Epithelial cell of proximal tubule (primary cell): Measurements from ENCODE around the gene SEL1L. TPM values are rescaled to one million over a fixed set of nuclear protein-coding genes. Genes with fewer than 3 reads are reported as not detected.

Experiments used
- DNase-seq: peaks from one replicate; pipeline ENCODE4 v3.0.0-alpha.2; 2011; ENCODE audit warnings: low read depth
- H3K4me3 ChIP-seq: 2 replicates; pipeline ENCODE4 v1.5.1; 2011; ENCODE audit warnings: low read depth, mild to moderate bottlenecking, low read length
- total RNA-seq: library from RNA; depleted of rRNA; stranded (reverse); fragments of >200 nt; gene quantifications from 2 replicates; pipeline ENCODE4 v1.2.3, GENCODE V29; 2015
- TF ChIP-seq, protein P1 (sequence below): conservative IDR thresholded peaks from 2 replicates; pipeline ENCODE4 v1.5.1; 2012; ENCODE audit warnings: low read depth, mild to moderate bottlenecking, low read length

SEL1L gene
- total RNA-seq, 1 donor from 2014 or later: 25.2 TPM

DNA sequence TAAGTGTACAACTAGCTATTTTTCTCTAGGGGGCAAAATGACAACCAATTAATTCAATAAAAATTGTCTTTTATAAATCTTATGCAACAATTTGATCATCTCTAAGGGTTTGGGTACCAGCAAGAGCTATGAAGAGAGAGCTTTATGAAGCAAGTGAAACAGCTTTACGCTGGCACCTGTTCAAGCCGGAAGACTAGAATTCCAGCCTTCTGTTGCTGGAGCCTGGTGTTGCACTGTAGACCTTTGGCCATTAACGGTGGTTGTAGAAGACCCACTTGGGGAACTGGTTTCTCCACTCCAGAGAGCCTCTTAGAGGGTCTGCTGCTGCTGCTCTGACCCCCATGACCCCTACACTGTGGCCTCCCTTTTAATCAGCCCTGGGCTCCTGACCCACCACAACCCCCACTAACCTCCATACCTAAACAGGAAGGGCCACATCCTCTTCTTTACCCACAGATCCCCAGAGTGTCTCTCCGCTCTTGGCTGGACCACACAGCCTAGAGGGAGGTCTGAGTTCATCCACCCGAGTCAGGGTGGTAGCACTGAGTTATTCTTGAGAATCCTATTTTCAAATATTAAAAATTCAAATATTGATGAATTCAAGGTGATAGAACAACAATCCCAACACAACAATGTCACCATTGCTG, 79.0 kb downstream of the SEL1L start:
- TF ChIP-seq, protein P1, sequence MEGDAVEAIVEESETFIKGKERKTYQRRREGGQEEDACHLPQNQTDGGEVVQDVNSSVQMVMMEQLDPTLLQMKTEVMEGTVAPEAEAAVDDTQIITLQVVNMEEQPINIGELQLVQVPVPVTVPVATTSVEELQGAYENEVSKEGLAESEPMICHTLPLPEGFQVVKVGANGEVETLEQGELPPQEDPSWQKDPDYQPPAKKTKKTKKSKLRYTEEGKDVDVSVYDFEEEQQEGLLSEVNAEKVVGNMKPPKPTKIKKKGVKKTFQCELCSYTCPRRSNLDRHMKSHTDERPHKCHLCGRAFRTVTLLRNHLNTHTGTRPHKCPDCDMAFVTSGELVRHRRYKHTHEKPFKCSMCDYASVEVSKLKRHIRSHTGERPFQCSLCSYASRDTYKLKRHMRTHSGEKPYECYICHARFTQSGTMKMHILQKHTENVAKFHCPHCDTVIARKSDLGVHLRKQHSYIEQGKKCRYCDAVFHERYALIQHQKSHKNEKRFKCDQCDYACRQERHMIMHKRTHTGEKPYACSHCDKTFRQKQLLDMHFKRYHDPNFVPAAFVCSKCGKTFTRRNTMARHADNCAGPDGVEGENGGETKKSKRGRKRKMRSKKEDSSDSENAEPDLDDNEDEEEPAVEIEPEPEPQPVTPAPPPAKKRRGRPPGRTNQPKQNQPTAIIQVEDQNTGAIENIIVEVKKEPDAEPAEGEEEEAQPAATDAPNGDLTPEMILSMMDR: no peak
- no peak overlapping the region for H3K4me3 ChIP-seq
- DNase-seq: no peak

DNA sequence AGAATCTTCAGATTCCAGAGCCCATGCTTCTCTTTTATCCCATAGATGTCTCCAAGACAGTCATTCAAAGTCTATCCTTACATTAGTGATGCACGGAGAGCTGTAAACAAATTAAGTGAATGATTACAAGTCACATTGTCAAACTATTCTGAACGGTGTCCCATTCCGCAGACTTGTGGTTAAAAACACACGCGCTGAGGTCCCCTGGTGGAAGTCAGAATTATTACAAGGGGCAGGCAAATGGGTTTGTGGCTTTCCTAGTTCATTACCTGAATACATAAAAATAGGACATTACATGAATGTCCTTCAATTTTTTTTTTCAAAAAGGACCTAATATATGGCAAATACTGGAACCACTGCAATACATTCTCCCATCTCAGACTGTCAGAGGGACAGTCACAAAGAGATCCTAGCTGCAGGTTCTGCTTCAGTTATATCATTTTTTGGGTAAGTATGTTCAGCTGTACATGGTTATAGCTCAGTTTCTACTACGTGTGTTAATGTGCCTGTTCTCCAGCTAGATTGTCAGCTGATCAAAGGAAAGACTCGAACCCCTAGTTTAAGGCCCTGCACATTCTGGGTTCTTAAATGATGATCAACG, 80.4 kb downstream of the SEL1L start:
- no peak overlapping the region for H3K4me3 ChIP-seq
- DNase-seq: no peak
- TF ChIP-seq, protein P1: peak; percentile 93

GRCh38 chr14:81452341-81453133, 81.1 kb downstream of the SEL1L start:
- TF ChIP-seq, protein P1: no peak
- H3K4me3 ChIP-seq: no peak overlapping the region
- no peak for DNase-seq

DNA sequence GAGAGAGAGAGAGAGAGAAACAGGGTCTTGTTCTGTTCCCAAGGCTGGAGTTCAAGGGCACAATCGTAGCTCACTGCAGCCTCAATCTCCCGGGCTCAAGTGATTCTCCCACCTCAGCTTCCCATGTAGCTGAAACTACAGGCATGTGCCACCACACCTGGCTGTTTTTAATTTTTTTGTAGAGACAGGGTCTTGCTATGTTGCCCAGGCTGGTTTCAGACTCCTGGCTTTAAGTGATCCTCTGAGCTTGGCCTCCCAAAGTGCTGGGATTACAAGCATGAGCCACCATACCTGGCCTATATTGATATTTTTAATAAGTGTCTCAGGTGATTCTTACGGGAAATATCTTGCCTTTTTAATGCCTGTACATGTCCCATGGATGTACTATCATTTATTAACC, 82.7 kb downstream of the SEL1L start:
- TF ChIP-seq, protein P1: no peak
- no peak for DNase-seq
- no peak overlapping the region for H3K4me3 ChIP-seq

- H3K4me3 ChIP-seq: no peak overlapping the region
- no peak for DNase-seq
- TF ChIP-seq, protein P1: no peak
Observed at GRCh38 chr14:81450100-81450531, 83.5 kb downstream of the SEL1L start.

GRCh38 chr14:81449576-81449975, 84.1 kb downstream of the SEL1L start:
- TF ChIP-seq, protein P1: no peak
- no peak overlapping the region for H3K4me3 ChIP-seq
- no peak for DNase-seq
